ENCODE measurements around the gene PLSCR3.

PLSCR3 gene

DNA sequence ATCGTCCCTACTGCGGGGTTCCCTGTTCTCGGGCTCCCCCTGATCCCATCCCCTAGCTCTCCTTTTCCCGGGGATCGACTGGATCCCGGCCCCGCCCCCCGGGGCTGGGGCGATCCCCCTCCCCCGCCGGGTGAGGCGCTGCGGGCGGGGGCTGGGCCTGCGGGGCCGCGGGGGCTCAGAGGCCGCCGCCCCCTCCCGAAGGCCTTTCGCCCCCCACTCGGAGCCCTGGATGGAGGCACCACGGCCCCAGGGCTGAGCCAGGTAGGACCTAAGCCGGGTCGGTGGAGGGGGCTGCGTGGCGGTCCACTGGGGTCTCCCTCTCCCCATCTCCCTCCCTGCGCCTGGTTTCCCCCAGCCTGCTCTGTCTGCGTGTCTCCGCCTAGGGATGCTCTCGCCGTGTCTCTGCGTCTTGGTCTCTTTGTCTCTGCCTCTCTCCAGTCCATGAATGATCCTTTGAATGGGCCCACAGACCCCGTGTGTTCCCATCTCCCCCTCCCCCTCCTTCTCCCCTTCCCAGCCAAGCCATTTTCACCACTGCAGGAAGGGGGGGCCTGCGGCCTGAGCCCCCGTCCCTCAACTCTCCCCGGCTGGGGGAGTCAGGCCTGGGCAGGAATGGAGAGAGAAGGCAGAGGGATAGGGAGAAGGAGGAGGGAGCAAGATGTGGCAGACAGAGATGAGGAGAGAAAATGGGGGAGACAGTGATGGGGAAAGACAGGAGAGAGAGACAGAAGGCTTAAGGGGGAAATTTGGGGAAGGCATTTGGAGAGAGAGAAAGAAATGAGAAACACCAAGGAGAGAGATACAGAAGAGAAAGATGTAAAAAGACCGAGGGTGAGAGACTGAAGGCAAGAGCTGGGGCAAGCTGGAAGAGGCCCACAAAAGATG, 11.3 kb upstream of the PLSCR3 start:
- DNase-seq (ENCODE audit: low spot score), result no peak

DNA sequence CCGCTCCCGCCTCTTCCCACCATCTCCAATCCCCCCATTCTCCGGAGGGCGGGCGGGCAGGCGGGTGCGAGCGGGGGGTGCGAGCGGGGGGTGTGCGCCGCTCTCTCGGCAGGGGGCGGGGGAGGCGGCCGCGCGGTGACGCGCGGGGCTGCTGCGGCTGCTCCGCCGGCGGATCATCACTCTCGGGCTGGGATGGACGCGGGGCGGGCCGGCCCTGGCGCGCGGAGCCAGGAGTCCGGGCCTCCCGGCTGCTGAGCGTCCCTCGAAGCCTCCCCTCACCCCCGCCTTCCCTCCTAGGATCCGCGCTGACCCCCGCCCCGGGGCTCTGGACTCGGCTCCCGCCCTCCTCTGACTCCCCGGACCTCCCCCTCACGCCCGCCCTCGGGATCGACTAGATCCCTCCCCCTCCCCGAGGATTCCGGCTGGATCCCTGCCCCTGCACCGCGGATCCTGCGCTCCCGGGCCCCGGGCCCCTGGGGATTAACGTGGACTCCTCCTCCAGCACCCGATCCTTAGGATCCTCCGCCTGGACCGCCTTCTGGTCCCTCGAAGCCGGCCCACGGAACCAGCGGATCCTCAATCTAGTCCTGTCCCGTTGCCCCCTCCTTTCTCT, 10.5 kb upstream of the PLSCR3 start:
- DNase-seq (ENCODE audit: low spot score), result peak; percentile 68

DNA sequence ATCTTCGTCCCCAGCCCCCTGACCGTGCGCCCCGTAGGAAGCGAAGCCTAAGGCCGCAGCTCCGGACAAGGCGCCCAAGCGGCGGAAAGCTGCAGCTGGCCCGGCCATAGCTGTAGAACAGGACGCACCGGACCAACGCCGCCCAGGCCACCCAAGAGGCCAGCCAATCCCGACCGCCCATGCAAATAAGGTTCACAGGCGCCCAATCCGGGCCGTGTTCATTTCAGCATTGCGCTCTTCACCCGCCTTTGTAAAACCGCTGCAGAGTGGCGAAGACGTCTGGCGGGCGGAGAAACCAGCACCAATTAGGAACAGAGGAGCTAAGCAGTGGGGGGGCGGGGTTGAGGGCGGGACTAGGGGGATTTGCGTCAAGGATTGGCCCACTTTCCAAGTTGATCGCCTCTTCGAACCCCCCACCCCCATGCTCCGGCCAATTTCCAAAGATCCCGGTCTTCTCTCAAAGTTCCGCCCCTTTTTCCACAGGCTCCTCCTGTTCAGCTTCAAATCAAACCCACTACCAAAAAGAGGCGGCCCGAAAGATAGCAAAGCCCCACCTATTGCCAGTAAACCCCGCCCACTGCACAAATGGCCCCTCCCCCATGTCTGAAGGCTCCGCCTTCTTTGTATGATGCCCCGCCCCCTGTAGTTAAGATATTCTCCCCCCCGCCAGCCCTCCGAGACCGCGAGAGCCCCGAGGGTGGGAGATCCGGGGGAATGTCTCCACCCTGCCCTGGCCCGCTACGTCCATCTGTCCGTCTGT, 9.8 kb upstream of the PLSCR3 start, which contains the start of gene TMEM256:
Gene TMEM256 (minus strand): TSS at position 121 of the 760 bp plus-strand sequence. CDS start 13 bp downstream, at position 108.
- peak; percentile 96 for DNase-seq (ENCODE audit: low spot score)

DNA sequence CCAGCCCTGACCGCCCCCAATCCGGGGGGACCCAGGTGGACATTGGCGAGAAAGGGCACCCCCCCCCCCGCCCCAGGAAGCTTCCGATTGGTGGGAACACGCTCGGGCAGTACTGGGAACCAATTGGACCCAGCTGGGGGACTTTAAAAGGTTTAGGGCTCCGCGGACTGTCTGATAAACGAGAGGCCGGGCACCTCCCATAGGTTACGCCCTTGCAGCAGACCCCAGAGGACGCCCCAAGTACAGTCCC, 9.3 kb upstream of the PLSCR3 start:
- DNase-seq (ENCODE audit: low spot score), result no peak

DNA sequence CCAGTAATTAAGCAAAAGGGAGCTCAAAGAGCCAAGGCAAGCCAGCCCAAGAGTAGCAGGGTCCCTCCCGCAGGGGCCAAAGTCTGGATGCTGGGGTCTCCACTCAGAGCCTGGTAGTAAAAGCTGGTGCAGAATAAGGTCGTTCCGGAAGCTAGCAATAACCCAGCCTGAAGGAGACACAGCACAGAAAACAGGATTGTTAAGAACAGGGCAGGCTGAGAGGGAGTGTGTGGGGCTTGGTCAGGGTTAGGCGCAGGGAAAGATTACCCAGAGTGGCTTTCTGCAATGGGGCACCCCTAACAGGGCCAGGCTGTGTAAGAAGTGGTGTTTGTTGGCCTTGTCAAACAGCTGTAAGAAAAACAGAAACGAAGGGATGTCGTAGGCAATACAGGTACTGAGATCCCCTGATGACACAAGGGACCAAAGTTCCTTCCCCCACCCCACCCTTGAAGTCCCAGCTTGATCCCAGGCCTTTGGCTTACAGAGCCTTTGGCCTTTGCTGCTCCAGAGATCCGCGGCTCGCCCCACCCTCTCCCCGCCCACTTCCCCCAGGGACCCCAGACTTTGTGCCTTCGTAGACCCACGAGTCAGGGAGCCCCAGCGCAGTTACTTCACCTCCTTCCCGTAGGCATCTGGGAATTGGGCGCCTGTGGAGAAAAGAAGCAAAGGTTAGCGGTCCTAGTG, 8.9 kb upstream of the PLSCR3 start:
- DNase-seq (ENCODE audit: low spot score), result no peak

DNA sequence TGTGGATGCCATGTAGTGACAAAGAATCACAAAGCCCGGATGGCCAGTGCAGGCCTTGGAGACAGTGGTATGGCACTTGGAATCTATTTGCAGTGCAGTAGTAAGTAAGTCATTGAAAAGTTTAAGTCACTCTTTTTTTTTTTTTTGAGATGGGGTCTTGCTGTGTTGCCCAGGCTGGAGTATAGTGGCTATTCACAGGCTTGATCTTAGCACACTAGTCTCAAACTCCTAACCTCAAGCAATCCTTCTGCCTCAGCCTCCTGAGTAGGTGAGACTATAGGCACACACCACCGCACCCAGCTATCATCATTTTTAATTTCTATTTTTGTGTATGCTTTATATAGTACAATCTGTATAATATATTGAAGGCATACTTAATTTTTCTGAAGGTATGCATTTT, 4.3 kb upstream of the PLSCR3 start:
- no peak for DNase-seq (ENCODE audit: low spot score)

DNA sequence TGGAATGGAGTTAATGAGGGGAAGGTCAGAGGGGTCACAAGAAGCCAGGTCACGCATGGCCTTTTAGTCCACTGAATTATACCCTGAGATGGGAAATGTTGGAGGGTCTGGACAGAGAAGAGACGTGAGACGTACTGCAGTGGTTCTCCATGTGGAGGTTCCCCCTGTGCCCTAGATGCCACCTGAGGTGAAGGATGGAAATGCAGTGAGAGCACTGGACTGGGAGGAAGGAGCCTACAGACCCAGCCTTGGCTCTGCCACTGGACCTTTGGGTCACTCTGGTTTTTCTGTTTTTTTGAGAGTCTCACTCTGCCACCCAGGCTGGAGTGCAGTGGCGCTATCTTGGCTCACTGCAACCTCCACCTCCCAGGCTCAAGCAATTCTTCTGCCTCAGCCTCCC, 1.8 kb upstream of the PLSCR3 start:
- DNase-seq (ENCODE audit: low spot score), result no peak

DNA sequence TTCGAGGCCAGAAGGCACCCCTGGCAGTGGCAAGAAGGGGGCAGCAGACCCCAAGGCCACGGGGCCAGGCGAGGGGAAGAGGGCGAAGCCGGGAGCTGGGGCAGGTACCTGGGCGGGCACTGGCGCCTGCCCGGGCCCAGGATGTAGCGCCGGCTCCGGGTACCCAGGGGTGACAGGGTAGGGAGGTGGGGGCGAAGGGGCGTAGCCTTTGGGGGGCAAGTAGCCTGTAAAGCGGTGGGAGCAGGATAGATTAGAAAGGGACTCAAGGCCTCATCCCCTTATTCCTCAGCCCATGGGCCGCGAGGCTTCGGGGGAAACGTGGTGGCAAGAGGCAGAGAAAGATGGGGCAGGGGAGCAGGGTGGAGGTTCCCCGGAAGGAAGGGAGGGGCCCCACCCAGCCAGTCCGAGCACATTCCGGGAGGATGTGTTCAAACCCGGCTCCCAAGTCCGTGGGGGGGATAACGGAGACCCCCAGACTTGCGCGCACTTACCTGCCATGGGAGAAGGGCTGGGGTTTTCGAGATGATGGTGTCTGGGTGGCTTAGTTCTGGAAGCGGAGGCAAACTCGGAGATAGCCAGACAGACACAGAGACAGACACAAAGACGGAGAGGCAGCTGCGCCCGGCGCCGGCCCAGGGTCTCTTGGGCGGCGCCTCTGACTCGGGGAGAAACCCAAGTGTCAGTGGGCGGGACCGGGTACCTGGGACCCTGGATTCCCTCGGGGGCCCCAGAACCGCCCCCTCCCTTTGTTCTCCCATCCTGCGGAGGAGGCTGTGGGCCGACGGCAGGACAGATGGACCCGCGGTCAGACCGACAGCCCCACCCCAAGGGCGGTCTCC, 493 bp downstream of the PLSCR3 start:
- DNase-seq (ENCODE audit: low spot score), result peak; percentile 62

DNA sequence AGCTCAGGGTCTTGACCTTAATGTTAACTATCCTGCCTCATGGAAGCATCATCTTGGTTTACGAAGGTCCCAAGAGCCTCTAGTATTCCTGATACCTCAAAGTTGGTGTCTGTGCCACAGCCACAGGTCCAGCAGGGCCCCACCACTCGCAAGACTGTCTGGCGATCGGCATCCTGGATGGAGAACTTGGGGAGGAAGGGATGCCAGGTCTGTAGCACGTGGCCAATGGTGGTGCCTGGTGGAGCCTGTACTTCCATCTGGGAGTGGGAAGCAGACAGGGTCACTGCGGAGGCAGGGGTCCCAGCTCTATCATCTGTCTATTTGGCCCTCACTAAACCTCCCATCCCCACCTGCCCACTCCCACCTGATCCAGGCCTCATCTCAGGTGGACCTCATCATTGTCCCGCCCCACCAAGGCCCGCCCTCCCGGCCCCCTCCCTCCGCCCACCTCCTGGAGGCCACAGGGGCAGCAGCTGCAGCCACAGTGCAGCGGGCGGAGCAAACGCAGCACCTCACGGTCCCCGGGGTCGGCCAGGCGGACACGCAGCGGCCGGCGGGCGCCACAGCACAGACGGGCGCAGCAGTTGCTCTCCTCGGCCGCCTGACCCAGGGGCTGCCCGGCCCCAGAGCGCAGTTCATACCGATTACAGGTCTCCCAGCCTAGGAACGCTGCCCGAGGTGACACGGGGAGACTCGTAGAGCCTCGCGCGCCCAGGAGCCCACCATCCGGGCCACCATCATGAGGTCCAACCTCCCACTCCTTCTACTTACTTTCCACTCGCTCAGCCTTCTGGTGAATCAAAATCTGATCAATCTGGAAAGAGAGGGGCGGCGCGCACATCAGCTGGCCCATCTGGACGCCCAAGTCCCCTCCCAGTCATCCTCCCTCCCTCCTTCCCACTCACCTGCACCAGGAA, 1.4 kb downstream of the PLSCR3 start:
- DNase-seq (ENCODE audit: low spot score), result no peak

DNA sequence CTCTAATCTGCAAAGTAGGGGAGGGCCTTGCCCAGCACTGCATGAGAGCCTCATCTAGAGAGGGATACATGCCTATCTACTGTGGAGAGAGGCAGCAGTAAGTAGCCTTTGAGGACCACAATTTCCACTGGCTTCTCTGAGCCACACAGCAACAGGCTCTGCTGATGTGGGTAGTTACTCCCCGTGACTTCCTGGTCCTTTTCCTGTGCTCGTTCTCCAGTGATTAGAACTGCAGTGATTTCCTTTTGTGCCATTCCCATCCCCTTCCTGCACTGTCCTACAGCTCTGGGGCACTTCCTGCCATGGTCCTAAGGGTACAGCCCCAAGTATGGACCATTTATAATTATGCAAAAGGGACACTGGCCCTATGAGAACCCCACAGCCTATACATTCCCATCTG, 3.0 kb downstream of the PLSCR3 start:
- no peak for DNase-seq (ENCODE audit: low spot score)

DNA sequence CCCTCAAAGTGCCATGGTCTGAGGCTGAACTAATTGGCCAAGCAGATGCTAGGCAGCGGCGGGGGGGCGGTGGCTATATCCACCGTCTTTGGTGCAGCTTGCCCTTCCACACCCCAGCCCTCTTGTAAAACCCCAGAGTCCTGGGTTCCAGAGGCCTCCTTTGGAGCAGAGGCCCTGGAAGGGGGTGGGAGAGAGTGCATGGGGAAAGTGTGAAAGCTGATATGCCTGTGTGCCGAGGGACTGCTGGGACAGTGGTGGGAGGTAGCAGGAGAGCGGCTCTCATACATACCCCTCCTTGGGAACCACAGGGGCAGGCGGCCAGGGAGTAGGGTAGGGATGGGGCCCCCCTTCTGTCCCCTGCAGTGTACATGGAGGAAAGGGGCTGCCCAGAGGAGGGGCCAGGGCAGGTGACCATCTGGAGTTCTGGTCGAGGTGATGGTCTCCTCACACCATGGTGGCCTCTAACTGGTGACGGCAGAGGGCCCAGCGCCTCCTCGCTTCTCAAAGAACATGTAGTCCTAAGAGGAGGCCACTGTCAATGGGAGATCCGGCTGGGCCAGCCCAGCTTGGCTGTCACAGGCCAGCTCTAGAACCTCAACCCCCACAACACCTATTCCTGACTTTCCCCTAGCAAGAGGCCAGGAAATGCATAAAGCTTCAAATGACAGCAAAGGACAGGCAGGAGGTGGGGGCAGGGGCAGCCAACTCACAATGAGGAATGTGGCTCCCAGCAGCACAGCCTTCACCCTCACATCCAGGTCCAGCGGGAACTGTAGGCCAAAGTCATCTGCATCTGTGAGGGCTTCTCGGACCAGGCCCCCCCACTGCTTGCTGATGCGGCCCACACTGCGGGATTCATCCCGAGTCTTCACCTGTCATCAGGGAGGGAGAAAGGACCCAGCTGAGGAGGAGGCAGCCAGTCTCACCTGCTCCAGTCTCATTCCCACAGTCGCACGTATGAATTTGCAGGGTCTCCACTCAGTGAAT, 4.1 kb downstream of the PLSCR3 start:
- no peak for DNase-seq (ENCODE audit: low spot score)

DNA sequence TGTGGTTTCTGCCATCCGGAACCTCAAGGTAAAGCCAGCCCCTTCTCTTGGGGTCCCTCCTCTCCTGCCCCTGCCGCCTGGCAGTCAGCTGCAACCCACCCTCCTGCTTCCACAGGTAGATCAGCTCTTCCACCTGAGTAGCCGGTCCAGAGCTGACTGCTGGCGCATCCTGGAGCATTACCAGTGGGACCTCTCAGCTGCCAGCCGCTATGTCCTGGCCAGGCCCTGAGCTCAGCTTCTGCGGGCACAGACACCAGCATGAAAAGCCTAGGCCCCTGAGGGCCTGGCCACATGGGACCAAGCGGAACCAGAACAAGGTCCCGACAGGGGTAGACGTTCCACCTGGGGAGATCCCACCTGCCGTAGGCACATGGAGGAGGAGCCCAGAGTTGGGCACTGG, 5.5 kb downstream of the PLSCR3 start:
- no peak for DNase-seq (ENCODE audit: low spot score)

DNA sequence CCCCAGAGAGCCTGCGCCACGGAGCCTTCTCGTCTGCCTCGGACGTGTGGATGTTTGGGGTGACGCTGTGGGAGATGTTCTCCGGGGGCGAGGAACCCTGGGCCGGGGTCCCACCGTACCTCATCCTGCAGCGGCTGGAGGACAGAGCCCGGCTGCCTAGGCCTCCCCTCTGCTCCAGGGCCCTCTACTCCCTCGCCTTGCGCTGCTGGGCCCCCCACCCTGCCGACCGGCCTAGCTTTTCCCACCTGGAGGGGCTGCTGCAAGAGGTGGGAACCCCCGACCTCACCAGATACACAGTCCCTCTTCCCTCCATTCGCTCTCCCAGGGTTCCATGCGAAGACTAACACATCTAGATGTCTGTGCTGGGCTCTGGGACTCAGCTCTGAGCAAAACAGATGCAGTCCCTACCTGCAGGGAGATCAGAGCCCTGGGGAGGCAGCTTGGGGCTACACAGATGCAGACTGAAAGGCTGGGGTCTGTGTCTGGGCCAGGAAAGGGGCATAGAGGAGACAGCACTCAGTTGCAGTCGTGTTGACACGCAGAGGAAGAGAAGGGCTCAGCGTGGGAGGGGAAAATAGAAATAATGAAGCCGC, 9.7 kb downstream of the PLSCR3 start:
- DNase-seq (ENCODE audit: low spot score), result no peak

DNA sequence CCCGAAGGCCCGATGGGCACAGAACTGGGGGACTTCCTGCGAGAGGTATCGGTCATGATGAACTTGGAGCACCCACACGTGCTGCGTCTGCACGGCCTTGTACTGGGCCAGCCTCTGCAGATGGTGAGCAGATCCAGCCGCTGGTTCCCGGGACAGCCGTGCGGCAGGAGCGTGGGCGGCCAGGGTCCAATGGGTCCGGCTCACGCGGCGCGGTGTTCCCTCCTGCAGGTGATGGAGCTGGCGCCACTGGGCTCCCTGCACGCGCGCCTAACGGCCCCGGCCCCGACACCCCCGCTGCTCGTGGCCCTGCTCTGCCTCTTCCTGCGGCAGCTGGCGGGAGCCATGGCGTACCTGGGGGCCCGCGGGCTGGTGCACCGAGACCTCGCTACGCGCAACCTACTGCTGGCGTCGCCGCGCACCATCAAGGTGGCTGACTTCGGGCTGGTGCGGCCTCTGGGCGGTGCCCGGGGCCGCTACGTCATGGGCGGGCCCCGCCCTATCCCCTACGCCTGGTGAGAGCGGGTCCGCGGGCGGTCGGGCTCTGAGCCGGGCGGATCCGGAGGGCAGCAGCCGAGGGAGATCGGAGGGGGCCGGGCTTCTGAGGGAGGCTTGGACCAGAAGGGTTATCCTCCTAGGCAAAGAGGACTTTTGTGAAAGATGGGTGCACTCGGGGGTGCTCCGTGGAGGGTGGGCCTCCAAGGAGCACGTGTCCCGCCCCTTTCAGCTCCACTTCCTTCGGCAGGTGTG, 10.4 kb downstream of the PLSCR3 start:
- DNase-seq (ENCODE audit: low spot score), result peak; percentile 74

DNA sequence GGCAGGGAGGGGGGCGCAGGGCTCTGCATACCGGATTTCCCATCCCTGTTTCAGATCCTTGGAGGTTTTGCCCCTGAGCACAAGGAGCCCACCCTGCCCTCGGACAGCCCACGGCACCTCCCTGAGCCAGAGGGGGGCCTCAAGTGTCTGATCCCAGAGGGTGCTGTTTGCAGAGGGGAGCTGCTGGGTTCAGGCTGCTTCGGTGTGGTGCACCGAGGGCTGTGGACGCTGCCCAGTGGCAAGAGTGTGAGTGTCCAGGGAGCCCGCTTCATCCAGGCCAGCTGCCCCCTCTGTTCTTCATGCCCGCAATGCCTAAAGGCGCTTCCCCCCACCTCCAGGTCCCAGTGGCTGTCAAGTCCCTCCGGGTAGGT, 11.0 kb downstream of the PLSCR3 start:
- no peak for DNase-seq (ENCODE audit: low spot score)

DNA sequence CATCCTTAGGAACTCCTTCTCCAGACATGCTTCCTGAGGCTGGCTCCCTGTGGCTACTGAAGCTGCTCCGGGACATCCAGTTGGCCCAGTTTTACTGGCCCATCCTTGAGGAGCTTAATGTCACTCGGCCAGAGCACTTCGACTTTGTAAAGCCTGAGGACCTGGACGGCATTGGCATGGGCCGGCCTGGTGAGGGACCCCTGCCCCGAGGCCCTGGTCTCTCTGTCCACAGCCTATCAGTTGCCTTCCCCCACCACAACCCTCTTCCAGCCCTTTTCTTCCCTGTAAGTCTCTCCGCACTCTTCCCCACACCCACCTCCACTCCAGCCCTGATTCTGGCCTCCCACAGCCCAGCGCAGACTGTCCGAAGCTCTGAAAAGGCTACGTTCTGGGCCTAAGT, 11.4 kb downstream of the PLSCR3 start:
- DNase-seq (ENCODE audit: low spot score), result no peak

DNA sequence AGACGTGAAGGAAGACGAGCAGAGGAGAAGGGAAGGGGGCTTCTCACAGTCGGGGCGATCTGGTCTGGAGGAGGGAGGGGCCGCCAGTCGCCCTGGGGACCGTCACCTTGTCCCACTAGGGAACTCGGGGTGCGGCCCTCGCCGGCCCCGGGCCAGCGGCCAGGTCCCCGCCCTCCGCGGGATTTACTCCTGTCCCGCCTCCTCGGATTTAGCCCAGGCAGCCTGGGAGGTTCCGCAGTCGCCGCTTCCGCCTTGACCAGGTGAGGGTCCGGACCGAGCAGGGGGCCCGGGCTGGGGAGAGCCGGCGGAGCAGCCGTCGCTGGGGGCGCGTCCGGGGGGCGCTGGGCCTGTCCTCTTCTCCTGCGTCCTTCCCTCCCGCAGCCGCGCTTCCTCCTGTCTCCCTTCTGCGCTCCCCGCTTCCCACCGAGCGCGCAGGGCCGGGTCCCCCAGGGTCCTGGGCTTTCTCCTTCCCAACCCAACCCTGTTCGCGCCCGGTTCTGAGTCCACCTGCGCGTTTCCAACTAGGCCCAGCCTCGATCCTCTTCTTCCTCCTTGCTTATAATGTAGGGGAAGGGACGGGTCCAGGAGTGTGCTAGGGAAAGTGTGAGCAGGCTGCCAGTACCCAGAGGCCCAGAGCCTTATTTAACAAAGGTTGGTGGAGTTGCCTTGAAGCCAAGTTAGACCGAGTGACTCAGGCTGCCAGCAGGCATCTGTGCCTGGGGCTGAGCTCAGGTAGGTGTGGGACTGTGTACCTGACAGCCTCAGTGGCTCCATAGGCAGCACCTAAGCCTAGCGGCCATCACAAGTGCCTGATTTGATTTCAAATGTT, 13.3 kb downstream of the PLSCR3 start, which contains the start of gene TNK1:
Gene TNK1 (plus strand): TSS at position 235 of the 829 bp plus-strand sequence. CDS start 1,838 bp downstream, outside the sequence.
- no peak for DNase-seq (ENCODE audit: low spot score)
